Lower lobe of right lung (tissue), 2 donors: Measurements from ENCODE around the gene ACBD6. TPM values are rescaled to one million over a fixed set of nuclear protein-coding genes. Genes with fewer than 3 reads are reported as not detected.

Experiments used
- ATAC-seq, 2 donors: fragments of 200-7000 bp; cut with Tn5 transposase; one replicate each; pipeline ENCODE4 v1.9.1; 2020 to 2022; ENCODE audit warnings: mild to moderate bottlenecking in 2 of 2, moderate library complexity in 2 of 2
- DNase-seq: peaks from one replicate; pipeline ENCODE4 v3.0.0-alpha.2; 2020
- H3K27ac ChIP-seq: fragments of 200-600 bp; one replicate; pipeline ENCODE4 v1.8.0; 2022
- H3K27me3 ChIP-seq: fragments of 200-600 bp; one replicate; pipeline ENCODE4 v1.8.0; 2022; ENCODE audit warnings: low read depth
- H3K36me3 ChIP-seq: fragments of 200-600 bp; one replicate; pipeline ENCODE4 v1.8.0; 2022; ENCODE audit warnings: mild to moderate bottlenecking
- H3K4me1 ChIP-seq: fragments of 200-600 bp; one replicate; pipeline ENCODE4 v1.8.0; 2022
- H3K4me3 ChIP-seq: fragments of 200-600 bp; one replicate; pipeline ENCODE4 v1.8.0; 2022; ENCODE audit warnings: mild to moderate bottlenecking
- H3K9me3 ChIP-seq: fragments of 200-600 bp; one replicate; pipeline ENCODE4 v1.8.0; 2022
- CTCF ChIP-seq: fragments of 200-600 bp; IDR thresholded peaks from one replicate; pipeline ENCODE4 v1.8.0; 2022; ENCODE audit warnings: antibody characterized with exemption, mild to moderate bottlenecking
- intact Hi-C: fragments of 100-400 bp; cut with DNase I; formaldehyde crosslinking; loops from one replicate; pipeline ENCODE4 v1.11.0; 2022
- total RNA-seq: library from RNA; stranded (reverse); fragmentation: NEBNext Ultra II Directional; extraction: Animal tissue kit (Norgen Biotek cat#: 25700); gene quantifications from one replicate; pipeline ENCODE4 v1.2.1, GENCODE V29; 2021
- donor health status: DM: no; HTN: yes; CAD: no; lungs with severe emphysema.

ACBD6 gene
- total RNA-seq, 1 donor from 2014 or later, result 37.4 TPM

GRCh38 chr1:180539136-180539535, 36.8 kb upstream of the ACBD6 start:
- no peak overlapping the region for H3K4me3 ChIP-seq
- intact Hi-C loops, result no loop called here
- no peaks in the 10 kb centered on the region for H3K9me3 ChIP-seq
- no peaks in the 10 kb centered on the region for H3K36me3 ChIP-seq
- DNase-seq (no peak), ATAC-seq (no peak)
- no peaks in the 10 kb centered on the region for H3K27me3 ChIP-seq
- peaks cover 5% of the 10 kb centered on the region for H3K4me1 ChIP-seq
- no peak overlapping the region for H3K27ac ChIP-seq
- TF ChIP-seq CTCF, result no peak

- no peak for ATAC-seq
- intact Hi-C loops, result no loop called here
- no peaks in the 10 kb centered on the region for H3K9me3 ChIP-seq
Measured at GRCh38 chr1:180536821-180537372, 34.5 kb upstream of the ACBD6 start.

GRCh38 chr1:180535418-180535999, 33.1 kb upstream of the ACBD6 start:
- no peaks in the 10 kb centered on the region for H3K27me3 ChIP-seq
- no peak for DNase-seq
- intact Hi-C loops, result no loop called here
- no peak for TF ChIP-seq CTCF
- no peak overlapping the region for H3K4me3 ChIP-seq
- no peak for ATAC-seq
- H3K27ac ChIP-seq, result no peak overlapping the region
- H3K4me1 ChIP-seq, result peaks cover 23% of the 10 kb centered on the region
- H3K36me3 ChIP-seq, result no peaks in the 10 kb centered on the region
- no peaks in the 10 kb centered on the region for H3K9me3 ChIP-seq

More at GRCh38 chr1:180536821-180537372, 34.5 kb upstream of the ACBD6 start:
- Histone ChIP-seq H3K27ac (no peak overlapping the region), H3K4me3 (no peak overlapping the region), H3K27me3 (no peaks in the 10 kb centered on the region), H3K4me1 (peaks cover 18% of the 10 kb centered on the region), H3K36me3 (no peaks in the 10 kb centered on the region)
- no peak for TF ChIP-seq CTCF
- DNase-seq, result no peak

GRCh38 chr1:180534214-180534613, 31.8 kb upstream of the ACBD6 start:
- no peak for TF ChIP-seq CTCF
- Histone ChIP-seq H3K36me3 (no peaks in the 10 kb centered on the region), H3K27me3 (no peaks in the 10 kb centered on the region), H3K4me1 (peaks cover 33% of the 10 kb centered on the region), H3K4me3 (no peak overlapping the region), H3K27ac (no peak overlapping the region), H3K9me3 (no peaks in the 10 kb centered on the region)
- intact Hi-C loops, result loop anchor here (5.0 kb wide), 1 partner anchor 328 kb away; no protein-coding TSS in a partner anchor
- no peak for DNase-seq
- no peak for ATAC-seq

GRCh38 chr1:180533266-180533987, 31.1 kb upstream of the ACBD6 start:
- H3K4me1 ChIP-seq, result peaks cover 37% of the 10 kb centered on the region
- no peaks in the 10 kb centered on the region for H3K27me3 ChIP-seq
- H3K36me3 ChIP-seq, result no peaks in the 10 kb centered on the region
- DNase-seq (peak; percentile 73), ATAC-seq (peak; percentile 66 to 71)
- no peaks in the 10 kb centered on the region for H3K9me3 ChIP-seq
- H3K27ac ChIP-seq, result no peak overlapping the region
- intact Hi-C loops, result loop anchor here (5.0 kb wide), 1 partner anchor 329 kb away; no protein-coding TSS in a partner anchor
- peak; percentile 89 for TF ChIP-seq CTCF
- no peak overlapping the region for H3K4me3 ChIP-seq
